GM10266 (cell line): ENCODE results near the gene BABAM2.

Experiments used
- DNase-seq: peaks from one replicate; pipeline ENCODE4 v3.0.0; 2012; ENCODE audit errors: extremely low spot score
- TF ChIP-seq, protein P1 (sequence below): IDR thresholded peaks from 2 replicates; pipeline ENCODE4 v1.5.1; 2012; ENCODE audit warnings: mild to moderate bottlenecking, low read depth; ENCODE audit not compliant: control insufficient read depth, insufficient read depth; ENCODE audit errors: missing control alignments

Gene BABAM2

DNA sequence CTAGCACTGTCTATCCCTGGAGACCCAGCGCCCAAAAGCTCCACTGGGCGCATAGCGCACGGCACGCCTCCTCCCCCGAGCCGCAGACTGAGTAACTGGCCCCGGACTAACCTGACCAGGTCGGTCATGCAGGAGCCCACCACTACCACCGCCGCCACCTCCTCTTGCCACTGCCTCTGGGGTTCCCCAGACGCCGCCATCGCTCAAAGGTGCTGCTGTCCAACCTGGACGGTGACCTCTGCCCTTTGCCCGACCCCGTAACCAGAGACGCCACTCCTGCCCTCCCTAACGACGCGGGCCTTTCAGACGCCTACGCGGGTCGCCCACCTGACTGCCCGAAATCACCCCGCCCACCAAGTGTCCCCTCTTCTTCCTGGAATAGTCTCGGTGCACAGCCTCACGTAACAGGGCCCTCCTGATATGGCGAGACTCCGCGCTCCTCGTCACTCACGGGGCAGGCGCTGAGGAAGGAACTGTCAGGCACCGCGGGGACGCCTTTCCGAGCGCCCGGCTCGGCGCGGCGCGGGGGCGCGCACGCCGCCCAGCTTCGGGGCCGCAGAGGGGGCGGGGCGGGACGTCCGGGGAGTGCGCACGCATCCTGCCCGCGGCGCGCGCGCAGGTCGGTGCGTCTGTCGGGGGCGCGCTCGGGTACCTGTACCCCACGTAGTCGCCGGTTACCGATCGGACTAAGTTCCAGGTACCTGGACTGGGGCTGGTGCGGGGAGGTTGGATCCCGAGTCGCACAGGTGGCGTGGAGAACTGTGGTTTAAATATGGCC, at the start of gene BABAM2, which contains the start of gene RBKS:
BABAM2 (plus strand) TSS at position 584 of the 778 bp plus-strand sequence. CDS start 3,828 bp downstream, outside the sequence.
RBKS (minus strand) TSS at position 242 of the 778 bp plus-strand sequence; CDS start at position 200, 42 bp downstream.
- TF ChIP-seq, protein P1, sequence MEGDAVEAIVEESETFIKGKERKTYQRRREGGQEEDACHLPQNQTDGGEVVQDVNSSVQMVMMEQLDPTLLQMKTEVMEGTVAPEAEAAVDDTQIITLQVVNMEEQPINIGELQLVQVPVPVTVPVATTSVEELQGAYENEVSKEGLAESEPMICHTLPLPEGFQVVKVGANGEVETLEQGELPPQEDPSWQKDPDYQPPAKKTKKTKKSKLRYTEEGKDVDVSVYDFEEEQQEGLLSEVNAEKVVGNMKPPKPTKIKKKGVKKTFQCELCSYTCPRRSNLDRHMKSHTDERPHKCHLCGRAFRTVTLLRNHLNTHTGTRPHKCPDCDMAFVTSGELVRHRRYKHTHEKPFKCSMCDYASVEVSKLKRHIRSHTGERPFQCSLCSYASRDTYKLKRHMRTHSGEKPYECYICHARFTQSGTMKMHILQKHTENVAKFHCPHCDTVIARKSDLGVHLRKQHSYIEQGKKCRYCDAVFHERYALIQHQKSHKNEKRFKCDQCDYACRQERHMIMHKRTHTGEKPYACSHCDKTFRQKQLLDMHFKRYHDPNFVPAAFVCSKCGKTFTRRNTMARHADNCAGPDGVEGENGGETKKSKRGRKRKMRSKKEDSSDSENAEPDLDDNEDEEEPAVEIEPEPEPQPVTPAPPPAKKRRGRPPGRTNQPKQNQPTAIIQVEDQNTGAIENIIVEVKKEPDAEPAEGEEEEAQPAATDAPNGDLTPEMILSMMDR: no peak
- peak; percentile 93 for DNase-seq

DNA sequence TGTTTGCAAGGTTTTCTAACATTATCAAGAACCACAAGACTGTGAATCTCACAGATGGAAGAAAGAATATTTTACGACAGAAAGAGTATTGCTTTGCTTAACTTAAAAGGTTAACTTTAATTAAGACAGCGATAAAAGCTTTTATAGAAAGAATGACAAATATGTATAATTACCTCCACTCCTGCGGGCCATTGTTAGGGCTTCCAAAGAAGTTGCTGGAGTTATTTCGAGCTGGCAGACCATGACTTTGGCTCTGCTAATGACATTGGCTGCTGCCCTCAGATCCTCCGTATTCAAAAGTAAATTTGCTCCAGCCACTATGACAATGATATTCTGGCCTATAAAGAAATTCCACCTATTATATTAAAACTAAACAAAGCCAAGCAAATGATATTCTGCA, 47.6 kb upstream of the BABAM2 start:
- no peak for DNase-seq
- TF ChIP-seq, protein P1: no peak

GRCh38 chr2:27843992-27844391, 46.5 kb upstream of the BABAM2 start:
- TF ChIP-seq, protein P1: no peak
- DNase-seq: no peak

- DNase-seq: no peak
- TF ChIP-seq, protein P1: no peak
Observed at GRCh38 chr2:27844821-27845255, 45.7 kb upstream of the BABAM2 start.

GRCh38 chr2:27847333-27847732, 43.2 kb upstream of the BABAM2 start:
- DNase-seq: no peak

DNA sequence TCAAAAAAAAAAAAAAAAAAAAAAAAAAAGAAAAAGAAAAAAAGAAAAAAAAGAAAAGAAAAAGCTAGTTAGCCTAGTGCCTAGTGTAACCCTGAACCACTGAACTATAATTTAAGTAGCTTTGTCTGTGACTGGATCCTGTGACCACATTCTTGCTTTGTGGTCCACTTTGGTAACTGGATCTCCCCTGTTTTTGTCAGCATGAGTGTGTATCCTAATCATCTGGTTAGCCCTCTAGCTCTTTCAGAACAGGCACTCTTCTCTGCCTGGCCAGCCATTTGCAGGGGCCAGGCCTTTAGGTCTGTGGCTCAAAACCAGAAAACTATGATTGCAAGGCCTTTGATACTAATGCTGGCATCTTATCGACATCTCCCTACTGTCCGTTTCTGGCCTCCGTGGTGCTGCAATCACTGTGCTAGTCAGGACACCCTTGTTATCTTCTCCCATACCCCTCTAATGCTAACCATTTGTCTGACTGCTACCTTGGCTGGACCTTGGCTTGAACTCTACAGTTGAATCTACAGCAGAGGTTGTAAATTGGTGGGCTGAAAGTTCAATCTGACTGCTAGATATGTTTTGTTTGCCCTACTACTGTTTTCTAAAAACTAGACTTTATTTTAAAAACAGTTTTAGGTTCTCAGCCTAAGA, 40.8 kb upstream of the BABAM2 start:
- TF ChIP-seq, protein P1: no peak
- no peak for DNase-seq

More at GRCh38 chr2:27847333-27847732, 43.2 kb upstream of the BABAM2 start:
- TF ChIP-seq, protein P1: no peak

GRCh38 chr2:27852691-27853090, 37.8 kb upstream of the BABAM2 start:
- no peak for DNase-seq
- TF ChIP-seq, protein P1: no peak
